ENCODE measurements around the gene ZBTB7C. TPM values are rescaled to one million over a fixed set of nuclear protein-coding genes. Genes with fewer than 3 reads are reported as not detected.

Gene ZBTB7C
- total RNA-seq, 1 experiment from 2014 or later, result 0.32 TPM

- DNase-seq (ENCODE audit: low spot score), result peak; percentile 31
- TF ChIP-seq, protein P1, sequence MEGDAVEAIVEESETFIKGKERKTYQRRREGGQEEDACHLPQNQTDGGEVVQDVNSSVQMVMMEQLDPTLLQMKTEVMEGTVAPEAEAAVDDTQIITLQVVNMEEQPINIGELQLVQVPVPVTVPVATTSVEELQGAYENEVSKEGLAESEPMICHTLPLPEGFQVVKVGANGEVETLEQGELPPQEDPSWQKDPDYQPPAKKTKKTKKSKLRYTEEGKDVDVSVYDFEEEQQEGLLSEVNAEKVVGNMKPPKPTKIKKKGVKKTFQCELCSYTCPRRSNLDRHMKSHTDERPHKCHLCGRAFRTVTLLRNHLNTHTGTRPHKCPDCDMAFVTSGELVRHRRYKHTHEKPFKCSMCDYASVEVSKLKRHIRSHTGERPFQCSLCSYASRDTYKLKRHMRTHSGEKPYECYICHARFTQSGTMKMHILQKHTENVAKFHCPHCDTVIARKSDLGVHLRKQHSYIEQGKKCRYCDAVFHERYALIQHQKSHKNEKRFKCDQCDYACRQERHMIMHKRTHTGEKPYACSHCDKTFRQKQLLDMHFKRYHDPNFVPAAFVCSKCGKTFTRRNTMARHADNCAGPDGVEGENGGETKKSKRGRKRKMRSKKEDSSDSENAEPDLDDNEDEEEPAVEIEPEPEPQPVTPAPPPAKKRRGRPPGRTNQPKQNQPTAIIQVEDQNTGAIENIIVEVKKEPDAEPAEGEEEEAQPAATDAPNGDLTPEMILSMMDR (conservative IDR thresholded peaks at IDR 0.05; ENCODE audit: low read depth, low read length), result no peak
- TF ChIP-seq EZH2 (IDR thresholded peaks at IDR 0.05; ENCODE audit: borderline replicate concordance, low read depth, low read length, poor library complexity, severe bottlenecking), result no peak
- H3K4me3 ChIP-seq (ENCODE audit: low read depth, low read length, poor library complexity, severe bottlenecking), result peak overlapping the region; percentile 60
- no peaks in the 10 kb centered on the region for H3K27me3 ChIP-seq (replicated peaks; ENCODE audit: insufficient read depth, low read depth, low read length, poor library complexity)
- H3K4me1 ChIP-seq (ENCODE audit: insufficient read depth, low read length, poor library complexity, severe bottlenecking), result peaks cover 5% of the 10 kb centered on the region
- H3K27ac ChIP-seq (ENCODE audit: low read depth, low read length, poor library complexity, severe bottlenecking), result no peak overlapping the region
- CTCF ChIA-PET, result no interaction called here
- no TSS peak for BruUV-seq (replicated peaks)
- intact Hi-C loops (cut with micrococcal nuclease; ENCODE audit: unreplicated experiment), result no loop called here
- no peaks in the 10 kb centered on the region for H3K9me3 ChIP-seq (ENCODE audit: low read depth, low read length, poor library complexity, severe bottlenecking)
- H3K36me3 ChIP-seq (ENCODE audit: insufficient read depth, low read length, poor library complexity, severe bottlenecking), result no peaks in the 10 kb centered on the region
- POLR2A ChIA-PET (ENCODE audit: low non-redundant PET), result interaction anchor here (0.6 kb wide), 1 partner anchor 468 kb away, joined by 5 read pairs; no protein-coding TSS in a partner anchor
Observed at GRCh38 chr18:48161911-48162698, 247.1 kb downstream of the ZBTB7C start.

DNA sequence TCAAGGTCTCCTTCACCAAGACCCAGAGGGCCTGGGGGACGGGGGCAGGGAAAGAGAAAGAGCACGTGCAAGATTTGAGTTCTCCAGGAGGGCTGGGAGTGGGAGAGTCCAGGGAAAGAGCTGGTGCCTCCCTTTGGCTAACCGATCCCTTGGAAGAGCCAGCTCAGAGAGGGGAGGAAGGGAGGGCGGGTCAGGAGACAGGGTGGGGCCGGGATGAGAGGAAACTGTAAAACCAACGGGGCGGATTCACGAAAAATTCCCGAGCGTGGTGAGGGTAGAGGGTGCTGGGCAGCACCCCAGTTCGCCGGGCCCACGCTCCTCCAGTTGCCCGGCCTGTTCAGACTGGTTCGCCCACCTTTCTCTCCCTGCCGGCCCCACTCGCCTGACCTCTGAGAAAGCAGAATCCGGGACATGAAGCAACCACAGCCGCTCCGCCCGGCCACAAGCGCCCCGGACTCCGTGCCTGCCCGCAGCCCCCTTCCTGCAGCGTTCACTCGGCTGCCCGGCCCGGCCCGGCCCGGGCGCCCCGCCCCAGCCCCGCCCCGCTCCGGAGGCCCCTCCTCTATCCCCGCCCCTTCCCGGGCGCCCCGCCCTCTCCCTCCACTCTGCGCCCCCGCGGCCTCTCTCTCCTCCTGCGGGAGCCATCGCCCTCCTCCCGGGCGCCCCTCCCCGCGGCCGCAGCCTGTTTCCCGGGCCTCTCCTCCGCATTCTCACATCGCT, 247.8 kb downstream of the ZBTB7C start:
- no peaks in the 10 kb centered on the region for H3K36me3 ChIP-seq (ENCODE audit: insufficient read depth, low read length, poor library complexity, severe bottlenecking)
- H3K4me3 ChIP-seq (ENCODE audit: low read depth, low read length, poor library complexity, severe bottlenecking), result peak overlapping the region; percentile 60
- intact Hi-C loops (cut with micrococcal nuclease; ENCODE audit: unreplicated experiment), result no loop called here
- no peaks in the 10 kb centered on the region for H3K27me3 ChIP-seq (replicated peaks; ENCODE audit: insufficient read depth, low read depth, low read length, poor library complexity)
- H3K27ac ChIP-seq (ENCODE audit: low read depth, low read length, poor library complexity, severe bottlenecking), result no peak overlapping the region
- ChIA-PET POLR2A (ENCODE audit: low non-redundant PET) (no interaction called here), CTCF (interaction anchor here (0.7 kb wide), 1 partner anchor 23 kb away, joined by 9 read pairs; no protein-coding TSS in a partner anchor)
- DNase-seq (ENCODE audit: low spot score), result peak; percentile 60
- H3K9me3 ChIP-seq (ENCODE audit: low read depth, low read length, poor library complexity, severe bottlenecking), result no peaks in the 10 kb centered on the region
- peaks cover 5% of the 10 kb centered on the region for H3K4me1 ChIP-seq (ENCODE audit: insufficient read depth, low read length, poor library complexity, severe bottlenecking)
- no TSS peak for BruUV-seq (replicated peaks)
- TF ChIP-seq EZH2 (IDR thresholded peaks at IDR 0.05; ENCODE audit: borderline replicate concordance, low read depth, low read length, poor library complexity, severe bottlenecking), result no peak
- TF ChIP-seq, protein P1 (conservative IDR thresholded peaks at IDR 0.05; ENCODE audit: low read depth, low read length), result no peak

DNA sequence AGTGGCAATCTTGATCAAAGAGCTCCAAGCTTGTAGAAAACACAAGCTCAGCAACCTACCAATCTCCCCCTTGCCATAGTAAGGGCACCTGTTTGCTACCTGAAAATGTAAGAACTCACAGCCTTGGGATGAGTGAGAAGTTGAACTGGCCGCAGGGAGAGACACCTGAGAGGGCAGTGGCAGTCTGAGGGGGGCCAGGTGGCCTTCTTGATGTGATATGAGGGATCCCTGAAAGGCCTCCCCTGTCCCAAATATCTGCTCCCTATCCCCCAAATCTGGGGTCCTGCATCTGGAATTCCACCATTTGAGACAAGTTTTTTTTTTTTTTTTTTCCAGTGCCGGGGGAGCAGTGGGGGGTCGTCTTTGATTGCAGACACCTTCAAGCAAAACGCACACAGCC, 248.6 kb downstream of the ZBTB7C start:
- Histone ChIP-seq H3K9me3 (ENCODE audit: low read depth, low read length, poor library complexity, severe bottlenecking) (no peaks in the 10 kb centered on the region), H3K27me3 (replicated peaks; ENCODE audit: insufficient read depth, low read depth, low read length, poor library complexity) (no peaks in the 10 kb centered on the region), H3K4me3 (ENCODE audit: low read depth, low read length, poor library complexity, severe bottlenecking) (peak overlapping the region; percentile 60), H3K36me3 (ENCODE audit: insufficient read depth, low read length, poor library complexity, severe bottlenecking) (no peaks in the 10 kb centered on the region), H3K27ac (ENCODE audit: low read depth, low read length, poor library complexity, severe bottlenecking) (no peak overlapping the region), H3K4me1 (ENCODE audit: insufficient read depth, low read length, poor library complexity, severe bottlenecking) (peaks cover 5% of the 10 kb centered on the region)
- no TSS peak for BruUV-seq (replicated peaks)
- no peak for DNase-seq (ENCODE audit: low spot score)
- TF ChIP-seq, protein P1 (conservative IDR thresholded peaks at IDR 0.05; ENCODE audit: low read depth, low read length), result no peak
- TF ChIP-seq EZH2 (IDR thresholded peaks at IDR 0.05; ENCODE audit: borderline replicate concordance, low read depth, low read length, poor library complexity, severe bottlenecking), result no peak
- POLR2A ChIA-PET (ENCODE audit: low non-redundant PET), result no interaction called here
- intact Hi-C loops (cut with micrococcal nuclease; ENCODE audit: unreplicated experiment), result no loop called here
- CTCF ChIA-PET, result interaction anchor here (0.7 kb wide), 1 partner anchor 24 kb away, joined by 9 read pairs; no protein-coding TSS in a partner anchor
